ENCODE data around the gene ORMDL1.
"Not testable (repeated sequence)": the region's sequence is repeated elsewhere in the genome, so short reads cannot be mapped to it uniquely, and the experiment has no call there.

Gene ORMDL1

GRCh38 chr2:189770590-189771322 is 13.4 kb downstream of the ORMDL1 start:
- DNase-seq, result no peak

GRCh38 chr2:189763908-189764661 is 20.1 kb downstream of the ORMDL1 start:
- peak; percentile 37 for DNase-seq

GRCh38 chr2:189762551-189763298 is 21.4 kb downstream of the ORMDL1 start, which contains the start of gene OSGEPL1:
OSGEPL1 (minus strand) TSS chr2:189762792; CDS start chr2:189761640, 1,152 bp downstream.
- DNase-seq, result peak; percentile 98

- DNase-seq, result no peak
Observed at GRCh38 chr2:189762229-189762550, 21.9 kb downstream of the ORMDL1 start.

- not testable (repeated sequence) for DNase-seq
Observed at GRCh38 chr2:189760154-189760553, 24.0 kb downstream of the ORMDL1 start.

GRCh38 chr2:189756311-189756952 is 27.7 kb downstream of the ORMDL1 start:
- no peak for DNase-seq

GRCh38 chr2:189751080-189751658 is 33.0 kb downstream of the ORMDL1 start:
- DNase-seq, result peak; percentile 69

- DNase-seq, result no peak
Observed at GRCh38 chr2:189729430-189729829, 54.7 kb downstream of the ORMDL1 start.

- no peak for DNase-seq
Observed at GRCh38 chr2:189726849-189727248, 57.3 kb downstream of the ORMDL1 start.

GRCh38 chr2:189726271-189726670 is 57.9 kb downstream of the ORMDL1 start:
- DNase-seq, result no peak

GRCh38 chr2:189723192-189723591 is 60.9 kb downstream of the ORMDL1 start:
- DNase-seq, result no peak

Data from OCI-M1 (cell line).